ENCODE measurements around the gene RERE.

DNA sequence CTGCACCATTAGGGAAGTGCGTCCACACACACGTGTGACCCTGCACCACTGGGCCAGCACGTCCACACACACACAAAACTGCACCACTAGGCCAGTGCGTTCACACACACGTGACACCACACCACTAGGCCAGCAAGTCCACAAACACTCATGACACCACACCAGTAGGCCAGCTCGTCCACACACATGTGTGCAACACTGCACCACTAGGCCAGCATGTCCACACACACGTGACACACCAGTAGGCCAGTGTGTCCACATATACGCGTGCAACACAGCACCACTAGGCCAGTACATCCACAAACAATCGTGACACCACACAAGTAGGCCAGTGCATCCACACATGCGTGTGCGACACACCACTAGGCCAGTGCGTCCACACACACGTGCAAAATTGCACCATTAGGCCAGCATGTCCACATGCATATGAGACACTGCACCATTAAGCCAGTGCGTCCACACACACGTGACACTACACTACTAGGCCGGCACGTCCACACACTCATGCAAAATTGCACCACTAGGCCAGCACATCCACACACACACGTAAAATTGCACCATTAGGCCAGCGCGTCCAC, 264.5 kb downstream of the RERE start:
- TF ChIP-seq, protein P1, sequence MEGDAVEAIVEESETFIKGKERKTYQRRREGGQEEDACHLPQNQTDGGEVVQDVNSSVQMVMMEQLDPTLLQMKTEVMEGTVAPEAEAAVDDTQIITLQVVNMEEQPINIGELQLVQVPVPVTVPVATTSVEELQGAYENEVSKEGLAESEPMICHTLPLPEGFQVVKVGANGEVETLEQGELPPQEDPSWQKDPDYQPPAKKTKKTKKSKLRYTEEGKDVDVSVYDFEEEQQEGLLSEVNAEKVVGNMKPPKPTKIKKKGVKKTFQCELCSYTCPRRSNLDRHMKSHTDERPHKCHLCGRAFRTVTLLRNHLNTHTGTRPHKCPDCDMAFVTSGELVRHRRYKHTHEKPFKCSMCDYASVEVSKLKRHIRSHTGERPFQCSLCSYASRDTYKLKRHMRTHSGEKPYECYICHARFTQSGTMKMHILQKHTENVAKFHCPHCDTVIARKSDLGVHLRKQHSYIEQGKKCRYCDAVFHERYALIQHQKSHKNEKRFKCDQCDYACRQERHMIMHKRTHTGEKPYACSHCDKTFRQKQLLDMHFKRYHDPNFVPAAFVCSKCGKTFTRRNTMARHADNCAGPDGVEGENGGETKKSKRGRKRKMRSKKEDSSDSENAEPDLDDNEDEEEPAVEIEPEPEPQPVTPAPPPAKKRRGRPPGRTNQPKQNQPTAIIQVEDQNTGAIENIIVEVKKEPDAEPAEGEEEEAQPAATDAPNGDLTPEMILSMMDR (IDR thresholded peaks at IDR 0.05): no peak
- TF ChIP-seq POLR2A (IDR thresholded peaks at IDR 0.05): no peak
